Activated naive CD8-positive, alpha-beta T cell treated with anti-CD3 and anti-CD28 coated beads, Interleukin-2, amount 50 U/mL, for 16 hours (primary cell): ENCODE results near the gene ANKRD42.
"Not testable (repeated sequence)": the region's sequence is repeated elsewhere in the genome, so short reads cannot be mapped to it uniquely, and the experiment has no call there.

ENCODE experiments used
- DNase-seq: peaks from one replicate; pipeline ENCODE4 v3.0.0-alpha.2; 2020; ENCODE audit warnings: low read depth, low spot score

ANKRD42 gene

GRCh38 chr11:83241291-83241946, 47.9 kb downstream of the ANKRD42 start:
- DNase-seq: no peak

DNA sequence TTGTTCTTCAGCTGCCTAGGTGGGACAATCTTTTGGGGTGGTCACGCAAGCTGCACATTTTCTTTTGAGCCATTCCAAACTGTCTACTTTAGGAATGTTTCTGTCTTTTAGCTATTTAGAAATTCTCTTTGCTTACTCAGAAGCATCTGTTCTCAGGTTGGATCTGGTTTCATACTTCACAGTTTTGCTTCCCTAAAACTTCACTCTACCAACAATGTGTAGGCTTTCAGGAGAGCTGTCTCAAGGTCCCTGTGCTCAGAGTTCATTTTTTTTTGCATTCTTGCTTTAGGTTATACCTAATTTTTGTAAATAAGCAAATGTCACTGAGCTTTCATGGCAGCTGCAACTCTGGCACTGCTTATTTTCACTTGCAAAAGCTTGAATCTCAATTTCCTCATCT, 55.9 kb downstream of the ANKRD42 start:
- no peak for DNase-seq

- no peak for DNase-seq
Observed at GRCh38 chr11:83249972-83250593, 56.6 kb downstream of the ANKRD42 start.

- DNase-seq: no peak
Observed at GRCh38 chr11:83252266-83252665, 58.8 kb downstream of the ANKRD42 start.

DNA sequence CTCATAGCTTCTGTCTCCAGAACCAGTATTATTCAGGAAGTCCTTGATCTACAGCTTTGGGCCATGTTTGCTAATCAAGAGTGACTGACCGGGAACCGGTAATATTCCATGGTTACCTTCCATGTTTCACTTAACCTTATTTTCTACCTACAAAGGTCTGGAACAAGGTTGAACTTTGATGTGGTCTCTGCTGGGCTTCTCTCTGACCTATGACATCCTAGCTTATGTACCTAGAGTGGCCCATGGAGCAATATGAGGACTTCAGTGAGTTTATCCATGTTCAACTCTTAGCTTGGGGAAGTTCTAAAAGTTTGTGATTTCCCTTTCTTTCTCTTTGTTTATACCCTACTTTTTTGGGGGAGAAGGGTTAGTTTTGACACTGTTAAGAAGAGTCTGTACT, 59.4 kb downstream of the ANKRD42 start:
- DNase-seq: no peak

DNA sequence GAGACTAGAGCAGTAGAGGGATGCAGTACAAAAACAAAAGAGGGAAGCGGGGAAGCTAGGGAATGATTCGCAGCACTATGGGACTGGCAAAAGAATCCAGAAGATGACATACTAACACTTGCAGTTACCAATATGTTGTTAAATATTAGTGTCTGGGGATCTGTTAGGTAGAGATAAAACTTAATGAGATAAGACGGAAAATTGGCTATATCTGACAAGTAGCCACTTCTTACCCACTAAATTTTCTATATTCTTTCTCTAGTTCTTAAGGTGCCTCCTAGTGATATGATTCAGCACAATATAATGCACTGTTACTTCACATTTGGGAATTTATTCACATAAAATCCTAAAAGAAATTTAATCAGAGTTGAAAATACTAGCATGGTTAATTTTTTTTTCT, 61.9 kb downstream of the ANKRD42 start:
- no peak for DNase-seq

DNA sequence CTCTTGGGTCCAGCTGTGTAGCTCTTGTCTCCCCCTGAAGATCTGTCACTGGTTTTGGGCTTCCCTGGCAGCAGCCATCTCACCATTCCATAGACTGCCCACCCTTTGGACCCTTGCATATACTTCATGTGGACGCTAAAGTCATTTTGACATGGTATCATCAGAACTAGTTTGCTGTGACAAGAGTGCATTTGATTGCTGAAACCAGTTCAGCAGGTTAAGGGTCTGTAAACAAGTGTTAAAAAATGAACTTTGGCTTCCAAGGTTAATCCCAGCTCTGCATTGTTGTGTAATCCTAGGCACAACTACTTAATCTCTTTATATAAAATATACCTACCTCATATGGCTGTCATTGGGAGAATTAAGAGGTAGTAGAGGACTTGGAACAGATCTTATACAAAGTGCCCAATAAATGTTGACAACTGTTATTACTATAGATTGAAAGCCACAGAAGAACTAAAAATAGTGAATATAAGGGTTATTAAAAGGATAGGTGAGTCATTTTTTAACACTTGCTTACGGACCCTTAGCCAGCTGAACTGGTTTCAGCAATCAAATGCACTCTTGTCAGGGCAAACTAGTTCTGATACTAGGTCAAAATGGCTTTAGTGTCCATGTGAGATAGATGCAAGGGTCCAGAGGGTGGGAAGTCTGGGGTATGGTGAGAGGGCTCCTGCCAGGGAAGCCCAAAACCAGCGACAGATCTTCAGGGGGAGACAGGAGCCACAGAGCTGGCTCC, 63.3 kb downstream of the ANKRD42 start:
- DNase-seq: no peak

- DNase-seq: no peak
Observed at GRCh38 chr11:83257761-83258168, 64.3 kb downstream of the ANKRD42 start.

DNA sequence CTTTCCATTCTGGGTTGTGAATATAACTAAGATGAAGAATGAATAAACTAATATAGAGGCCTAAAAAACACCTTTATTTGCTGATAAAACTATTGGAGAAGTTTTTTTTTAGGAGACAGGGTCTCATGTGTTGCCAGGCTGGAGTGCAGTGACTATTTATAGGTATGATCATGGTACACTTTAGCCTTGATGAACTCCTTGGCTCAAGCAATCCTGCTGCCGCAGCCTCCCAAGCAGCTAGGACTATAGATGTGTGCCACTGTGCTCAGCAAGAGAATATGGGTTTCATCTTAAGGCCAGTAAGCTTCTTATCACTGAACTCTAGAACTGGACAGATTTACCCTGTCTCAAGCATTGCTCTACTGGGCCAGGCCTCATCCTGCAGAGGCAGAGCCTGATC, 66.0 kb downstream of the ANKRD42 start:
- DNase-seq: no peak

DNA sequence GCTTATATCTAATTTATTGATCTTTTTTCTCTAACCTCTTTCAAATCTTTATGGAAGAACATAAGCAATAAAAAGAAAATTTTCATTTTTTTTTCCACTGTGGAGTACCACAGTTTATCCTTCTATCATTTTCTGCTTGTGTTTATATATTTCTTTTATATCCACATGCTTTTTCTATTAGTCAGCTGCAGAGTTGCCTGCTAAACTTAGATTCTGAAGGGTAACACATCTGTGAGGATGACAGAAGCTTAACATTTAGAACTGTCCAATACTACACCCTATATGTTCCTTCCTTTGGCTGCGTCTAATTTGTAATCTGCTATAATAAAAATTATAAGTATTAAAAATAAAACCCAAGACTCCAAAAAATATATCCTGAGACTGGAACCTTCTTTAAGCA, 71.8 kb downstream of the ANKRD42 start:
- no peak for DNase-seq

DNA sequence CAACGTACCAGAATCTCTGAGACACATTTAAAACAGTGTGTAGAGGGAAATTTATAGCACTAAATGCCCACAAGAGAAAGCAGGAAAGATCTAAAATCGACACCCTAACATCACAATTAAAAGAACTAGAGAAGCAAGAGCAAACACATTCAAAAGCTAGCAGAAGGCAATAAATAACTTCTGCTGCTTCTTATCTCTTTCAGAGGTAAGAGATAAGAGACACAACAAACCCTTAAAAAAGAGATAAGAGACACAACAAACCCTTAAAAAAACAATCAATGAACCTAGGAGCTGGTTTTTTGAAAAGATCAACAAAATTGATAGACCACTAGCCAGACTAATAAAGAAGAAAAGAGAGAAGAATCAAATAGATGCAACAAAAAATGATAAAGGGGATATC, 75.6 kb downstream of the ANKRD42 start:
- DNase-seq: not testable (repeated sequence)

DNA sequence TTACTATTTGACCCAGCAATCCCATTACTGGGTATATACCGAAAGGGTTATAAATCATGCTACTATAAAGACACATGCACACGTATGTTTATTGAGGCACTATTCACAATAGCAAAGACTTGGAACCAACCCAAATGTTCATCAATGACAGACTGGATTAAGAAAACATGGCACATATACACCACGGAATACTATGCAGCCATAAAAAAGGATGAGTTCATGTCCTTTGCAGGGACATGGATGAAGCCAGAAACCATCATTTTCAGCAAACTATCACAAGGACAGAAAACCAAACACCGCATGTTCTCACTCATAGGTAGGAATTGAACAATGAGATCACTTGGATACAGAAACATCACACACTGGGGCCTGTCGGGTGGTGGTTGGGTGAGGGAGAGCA, 78.2 kb downstream of the ANKRD42 start:
- DNase-seq: not testable (repeated sequence)

DNA sequence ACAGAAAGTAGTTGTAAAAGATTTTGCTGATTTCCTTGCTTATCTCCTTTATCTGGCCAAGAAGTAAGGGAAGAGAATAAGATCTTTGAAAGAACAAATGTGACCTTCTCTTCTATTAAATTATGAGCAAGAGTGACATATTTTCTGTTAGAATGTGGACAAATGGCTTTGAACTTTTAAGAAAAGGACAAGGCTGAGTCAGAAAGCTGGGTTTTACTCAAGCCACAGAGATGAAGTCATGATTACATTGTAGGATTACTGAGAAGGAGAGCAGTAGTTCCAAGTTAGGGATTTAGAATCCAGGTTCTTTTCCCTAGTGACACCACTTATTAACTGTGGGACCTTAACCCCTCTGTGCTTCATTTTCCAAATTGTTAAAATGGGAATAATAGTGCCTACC, 79.1 kb downstream of the ANKRD42 start:
- no peak for DNase-seq

- DNase-seq: no peak
Observed at GRCh38 chr11:83275888-83276641, 82.6 kb downstream of the ANKRD42 start.

DNA sequence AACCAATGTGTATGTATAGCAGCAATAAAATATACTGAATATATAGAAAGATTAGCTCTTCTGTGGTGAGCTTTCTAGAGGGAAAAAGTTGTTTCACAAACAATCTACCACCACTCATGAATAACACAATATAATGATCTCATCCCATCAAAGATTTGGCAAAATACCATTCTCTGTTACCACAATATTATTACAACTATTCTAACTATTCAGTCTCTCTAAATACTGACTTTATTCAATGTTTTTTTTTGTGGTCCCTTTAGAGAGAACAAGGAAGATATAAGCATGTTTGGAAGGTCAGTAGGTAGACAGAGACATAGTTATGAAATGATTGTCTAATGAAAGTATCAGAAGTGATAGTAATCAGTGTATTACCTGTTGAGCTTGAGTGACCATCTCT, 84.8 kb downstream of the ANKRD42 start:
- no peak for DNase-seq

- no peak for DNase-seq
Observed at GRCh38 chr11:83280256-83280655, 86.7 kb downstream of the ANKRD42 start.

GRCh38 chr11:83282084-83282716, 88.7 kb downstream of the ANKRD42 start:
- DNase-seq: no peak

DNA sequence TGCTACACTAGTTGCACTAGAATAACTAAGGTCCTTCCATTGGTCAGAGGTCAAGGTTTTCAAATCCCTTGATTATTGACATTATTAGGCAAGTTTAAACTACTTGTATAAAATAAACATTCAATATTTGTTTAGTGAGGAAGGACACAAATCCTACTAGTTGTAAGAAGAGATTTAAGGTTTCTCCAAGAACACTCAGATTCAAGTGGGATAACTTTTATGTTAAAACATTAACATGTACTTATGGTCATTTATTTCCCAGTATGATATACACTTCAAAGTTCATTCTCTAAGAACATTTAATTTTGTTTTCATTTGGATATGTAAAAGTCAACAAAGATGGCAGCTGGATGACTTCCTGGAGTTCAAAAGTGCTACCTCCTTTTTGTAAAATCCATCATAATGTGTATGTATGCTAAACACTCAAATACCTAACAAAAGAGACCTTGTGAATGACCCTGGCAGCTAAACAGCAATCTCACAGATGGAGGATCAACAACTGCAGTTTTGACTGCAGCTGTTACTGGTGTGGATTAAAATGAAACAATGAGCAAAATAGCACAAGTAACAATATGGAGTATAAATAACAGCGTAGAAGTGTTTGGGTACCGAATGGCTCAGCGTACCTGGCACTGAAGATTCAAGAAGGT, 91.1 kb downstream of the ANKRD42 start:
- DNase-seq: no peak

DNA sequence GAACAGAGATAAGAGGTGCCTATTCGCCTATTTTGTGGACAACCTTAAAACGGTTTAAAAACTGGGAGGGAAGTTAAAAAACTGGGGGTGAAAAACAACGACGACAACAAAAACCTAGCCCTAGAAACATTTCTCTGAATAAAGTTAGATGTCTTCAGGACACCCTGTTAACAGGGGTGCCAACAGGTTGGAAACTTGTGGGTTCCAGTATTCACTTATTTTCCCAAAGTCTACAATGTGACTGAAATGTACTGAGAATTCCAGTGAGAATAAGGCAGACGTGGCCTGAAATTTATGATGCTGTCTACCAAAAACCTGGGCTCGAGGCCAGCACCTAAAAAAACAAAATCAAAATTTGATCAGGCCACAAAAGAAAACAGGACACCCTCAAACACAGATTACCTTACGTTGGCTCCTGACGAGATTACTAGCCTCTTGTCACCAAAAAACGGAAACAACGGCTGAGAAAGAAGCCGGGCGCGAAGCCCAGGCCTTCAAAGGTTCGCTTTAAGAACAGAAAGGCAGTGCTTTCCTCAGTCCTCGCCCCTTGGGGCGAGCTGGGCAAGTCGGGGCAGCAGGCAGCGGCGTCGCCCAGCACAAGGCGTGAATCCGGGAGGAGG, 91.7 kb downstream of the ANKRD42 start:
- DNase-seq: no peak

GRCh38 chr11:83285771-83286528, 92.4 kb downstream of the ANKRD42 start, which contains the start of gene CCDC90B:
CCDC90B (minus strand) TSS chr11:83286367; CDS start chr11:83285972, 395 bp downstream.
- DNase-seq: peak; percentile 78
